HUES6 (cell line): ENCODE data around the gene ANKS4B.
"Not testable (repeated sequence)": the region's sequence is repeated elsewhere in the genome, so short reads cannot be mapped to it uniquely, and the experiment has no call there.

Source experiments
- H3K27ac ChIP-seq: 2 replicates; pipeline ENCODE4 v1.7.0; 2013; ENCODE audit warnings: low read depth, mild to moderate bottlenecking, low read length, inconsistent platforms
- H3K27me3 ChIP-seq: 2 replicates; pipeline ENCODE4 v1.6.1; 2013; ENCODE audit warnings: low read length; ENCODE audit not compliant: control insufficient read depth, insufficient read depth
- H3K36me3 ChIP-seq: 2 replicates; pipeline ENCODE4 v1.6.1; 2013; ENCODE audit warnings: low read length; ENCODE audit not compliant: control insufficient read depth, insufficient read depth
- H3K4me1 ChIP-seq: 2 replicates; pipeline ENCODE4 v1.6.1; 2013; ENCODE audit warnings: low read length; ENCODE audit not compliant: control insufficient read depth, insufficient read depth
- H3K4me3 ChIP-seq: 2 replicates; pipeline ENCODE4 v1.5.1; 2013; ENCODE audit warnings: low read depth, low read length
- H3K9ac ChIP-seq: one replicate; pipeline ENCODE4 v1.6.1; 2013; ENCODE audit warnings: mild to moderate bottlenecking, low read length
- H3K9me3 ChIP-seq: 2 replicates; pipeline ENCODE4 v1.6.1; 2013; ENCODE audit warnings: low read depth, low read length; ENCODE audit not compliant: control insufficient read depth, insufficient read depth

ANKS4B gene

GRCh38 chr16:21233521-21234150, at the start of gene ANKS4B:
TSS of gene ANKS4B (plus strand) at chr16:21233699. CDS start at chr16:21233738, 39 bp downstream.
- no peaks in the 10 kb centered on the region for H3K4me1 ChIP-seq
- H3K4me3 ChIP-seq = no peak within 1 kb of the TSS

GRCh38 chr16:21183995-21184394, 49.5 kb upstream of the ANKS4B start:
- Histone ChIP-seq H3K27me3 (no peaks in the 10 kb centered on the region), H3K36me3 (peaks cover 47% of the 10 kb centered on the region), H3K27ac (no peak overlapping the region)

More at GRCh38 chr16:21233521-21234150, at the start of gene ANKS4B:
- no peaks in the 10 kb centered on the region for H3K36me3 ChIP-seq
- 0 out of 2 replicates have a peak, but pooled peaks cover 3% of the 10 kb centered on the region for H3K27me3 ChIP-seq
- no peaks in the 10 kb centered on the region for H3K9me3 ChIP-seq
- no peak within 1 kb of the TSS for H3K9ac ChIP-seq
- H3K27ac ChIP-seq = no peak within 1 kb of the TSS

GRCh38 chr16:21184834-21185233, 48.7 kb upstream of the ANKS4B start:
- H3K27me3 ChIP-seq = peaks cover 6% of the 10 kb centered on the region
- peaks cover 38% of the 10 kb centered on the region for H3K9me3 ChIP-seq
- no peak overlapping the region for H3K27ac ChIP-seq

More at GRCh38 chr16:21183995-21184394, 49.5 kb upstream of the ANKS4B start:
- Histone ChIP-seq H3K9ac (no peak overlapping the region), H3K4me1 (peaks cover 10% of the 10 kb centered on the region), H3K4me3 (no peak overlapping the region), H3K9me3 (peaks cover 38% of the 10 kb centered on the region)

GRCh38 chr16:21185659-21186325, 47.7 kb upstream of the ANKS4B start:
- Histone ChIP-seq H3K4me1 (peaks cover 10% of the 10 kb centered on the region), H3K9ac (no peak overlapping the region), H3K27me3 (peaks cover 8% of the 10 kb centered on the region), H3K27ac (no peak overlapping the region), H3K9me3 (peaks cover 36% of the 10 kb centered on the region), H3K4me3 (no peak overlapping the region), H3K36me3 (peaks cover 29% of the 10 kb centered on the region)

More at GRCh38 chr16:21184834-21185233, 48.7 kb upstream of the ANKS4B start:
- Histone ChIP-seq H3K36me3 (peaks cover 38% of the 10 kb centered on the region), H3K4me1 (peaks cover 10% of the 10 kb centered on the region), H3K4me3 (no peak overlapping the region), H3K9ac (no peak overlapping the region)

- no peak overlapping the region for H3K9ac ChIP-seq
- H3K9me3 ChIP-seq = peaks cover 32% of the 10 kb centered on the region
These were observed 47.2 kb upstream of the ANKS4B start for GRCh38 chr16:21186326-21186691.

GRCh38 chr16:21189311-21189710, 44.2 kb upstream of the ANKS4B start:
- H3K36me3 ChIP-seq = 0 out of 2 replicates have a peak, but pooled peaks cover 2% of the 10 kb centered on the region

More at GRCh38 chr16:21186326-21186691, 47.2 kb upstream of the ANKS4B start:
- peaks cover 24% of the 10 kb centered on the region for H3K36me3 ChIP-seq
- H3K4me1 ChIP-seq = peaks cover 10% of the 10 kb centered on the region
- no peak overlapping the region for H3K27ac ChIP-seq
- peaks cover 8% of the 10 kb centered on the region for H3K27me3 ChIP-seq
- no peak overlapping the region for H3K4me3 ChIP-seq

GRCh38 chr16:21190013-21190412, 43.5 kb upstream of the ANKS4B start:
- peaks cover 6% of the 10 kb centered on the region for H3K4me1 ChIP-seq
- peaks cover 3% of the 10 kb centered on the region; the same call in 1 of the 2 replicates for H3K9me3 ChIP-seq
- no peak overlapping the region for H3K4me3 ChIP-seq
- no peak overlapping the region for H3K9ac ChIP-seq
- H3K36me3 ChIP-seq = no peaks in the 10 kb centered on the region
- peaks cover 8% of the 10 kb centered on the region for H3K27me3 ChIP-seq
- H3K27ac ChIP-seq = no peak overlapping the region

More at GRCh38 chr16:21189311-21189710, 44.2 kb upstream of the ANKS4B start:
- Histone ChIP-seq H3K4me1 (peaks cover 10% of the 10 kb centered on the region), H3K9ac (no peak overlapping the region), H3K27me3 (peaks cover 8% of the 10 kb centered on the region), H3K4me3 (no peak overlapping the region), H3K27ac (no peak overlapping the region), H3K9me3 (peaks cover 7% of the 10 kb centered on the region)

GRCh38 chr16:21190599-21190998, 42.9 kb upstream of the ANKS4B start:
- no peaks in the 10 kb centered on the region for H3K36me3 ChIP-seq
- H3K9ac ChIP-seq = no peak overlapping the region
- no peak overlapping the region for H3K4me3 ChIP-seq

GRCh38 chr16:21192991-21193390, 40.5 kb upstream of the ANKS4B start:
- no peak overlapping the region for H3K9ac ChIP-seq
- peaks cover 3% of the 10 kb centered on the region; the same call in 1 of the 2 replicates for H3K9me3 ChIP-seq
- peaks cover 6% of the 10 kb centered on the region for H3K4me1 ChIP-seq
- H3K27ac ChIP-seq = no peak overlapping the region
- H3K27me3 ChIP-seq = peaks cover 8% of the 10 kb centered on the region
- H3K4me3 ChIP-seq = no peak overlapping the region
- no peaks in the 10 kb centered on the region for H3K36me3 ChIP-seq

More at GRCh38 chr16:21190599-21190998, 42.9 kb upstream of the ANKS4B start:
- Histone ChIP-seq H3K27ac (no peak overlapping the region), H3K9me3 (peaks cover 3% of the 10 kb centered on the region; the same call in 1 of the 2 replicates), H3K27me3 (peaks cover 8% of the 10 kb centered on the region), H3K4me1 (peaks cover 6% of the 10 kb centered on the region)

- Histone ChIP-seq H3K27ac (no peak overlapping the region), H3K9me3 (peaks cover 3% of the 10 kb centered on the region; the same call in 1 of the 2 replicates), H3K27me3 (0 out of 2 replicates have a peak, but pooled peaks cover 2% of the 10 kb centered on the region), H3K36me3 (no peaks in the 10 kb centered on the region), H3K4me1 (no peaks in the 10 kb centered on the region), H3K9ac (no peak overlapping the region), H3K4me3 (no peak overlapping the region)
These were observed 38.7 kb upstream of the ANKS4B start for GRCh38 chr16:21194771-21195301.

GRCh38 chr16:21195330-21195729, 38.2 kb upstream of the ANKS4B start:
- not testable (repeated sequence) for H3K4me3 ChIP-seq, H3K9ac ChIP-seq, H3K27me3 ChIP-seq, H3K4me1 ChIP-seq, H3K36me3 ChIP-seq, H3K27ac ChIP-seq, H3K9me3 ChIP-seq
